HCT116 (cell line): ENCODE results near the gene MLLT3. TPM values are rescaled to one million over a fixed set of nuclear protein-coding genes. Genes with fewer than 3 reads are reported as not detected.

ENCODE experiments used
- ATAC-seq: fragments of 200-7000 bp; cut with Tn5 transposase; 2 replicates; pipeline ENCODE4 v1.9.1; 2020; ENCODE audit warnings: mild to moderate bottlenecking, moderate library complexity
- BruUV-seq: library from RNA; stranded (reverse); fragments of 400-500 nt; replicated peaks from 2 replicates; lab custom pipeline; 2021; lab: Mats Ljungman, UMichigan
- CTCF ChIA-PET: fragments of 300-600 bp; sonication (Branson Sonifier 250); formaldehyde crosslinking; loops from one replicate; lab custom pipeline; 2021; ENCODE audit warnings: antibody characterized with exemption; lab: Charles Lee
- POLR2A ChIA-PET: fragments of 300-600, 350-600 bp; sonication (Branson Sonifier 250); formaldehyde crosslinking; loops from one replicate; lab custom pipeline; 2021; ENCODE audit warnings: antibody characterized with exemption; lab: Charles Lee
- RAD21 ChIA-PET, 2 experiments: fragments of 300-600 bp; sonication (Branson Sonifier 250); formaldehyde crosslinking; loops; one replicate each; lab custom pipeline; 2023; ENCODE audit warnings: low total read pairs in 2 of 2; ENCODE audit not compliant: uncharacterized antibody in 2 of 2, unreplicated experiment in 2 of 2, low non-redundant PET in 1 of 2; lab: Charles Lee
- DNase-seq: peaks from one replicate; pipeline ENCODE4 v3.0.0-alpha.2; 2010; ENCODE audit warnings: low read depth, low spot score
- H2AFZ ChIP-seq: fragments of 200-600 bp; shearing (Covaris generic), sonication (generic); 2 replicates; pipeline ENCODE4 v1.6.1; 2017; ENCODE audit warnings: low read depth, mixed run types, mixed read lengths, antibody characterized with exemption, low read length; ENCODE audit not compliant: poor library complexity, severe bottlenecking
- H3K27ac ChIP-seq: 2 replicates; pipeline ENCODE4 v1.5.1; 2012; ENCODE audit warnings: low read depth, low read length
- H3K27me3 ChIP-seq: fragments of 200-600 bp; sonication (generic); 2 replicates; pipeline ENCODE4 v1.6.1; 2016; ENCODE audit warnings: mixed run types, low read length, mixed read lengths; ENCODE audit not compliant: insufficient read depth
- H3K36me3 ChIP-seq, 2 experiments: fragments of 200-500 bp in 1 of 2; fragments of 200-600 bp in 1 of 2; sonication (Bioruptor generic) in 1 of 2; sonication (generic) in 1 of 2; 2 replicates each; pipeline versions ENCODE4 v1.5.1 to v1.6.1; 2014 to 2016; ENCODE audit warnings: low read length in 2 of 2, inconsistent platforms in 1 of 2, mixed read lengths in 1 of 2, mixed run types in 1 of 2; ENCODE audit not compliant: insufficient read depth in 2 of 2, control insufficient read depth in 1 of 2
- H3K4me1 ChIP-seq, 2 experiments: fragments of 200-600 bp in 1 of 2; sonication (generic) in 1 of 2; 2 replicates each; pipeline versions ENCODE4 v1.5.1 to v1.6.1; 2012 to 2017; ENCODE audit warnings: low read length in 2 of 2, inconsistent platforms in 1 of 2, mild to moderate bottlenecking in 1 of 2, mixed read lengths in 1 of 2, mixed run types in 1 of 2, moderate library complexity in 1 of 2; ENCODE audit not compliant: insufficient read depth in 2 of 2, control insufficient read depth in 1 of 2
- H3K4me2 ChIP-seq: fragments of 200-600 bp; sonication (generic); 2 replicates; pipeline ENCODE4 v1.6.1; 2017; ENCODE audit warnings: mixed run types, low read length, mixed read lengths
- H3K4me3 ChIP-seq, 2 experiments: fragments of 200-600 bp in 1 of 2; sonication (generic) in 1 of 2; replicated peaks in 1 of 2; 2 replicates each; pipeline ENCODE4 v1.5.1; 2011 to 2016; ENCODE audit warnings: low read length in 2 of 2, control low read depth in 1 of 2, low read depth in 1 of 2, mild to moderate bottlenecking in 1 of 2, mixed read lengths in 1 of 2, mixed run types in 1 of 2
- H3K79me2 ChIP-seq: fragments of 200-600 bp; sonication (generic); 2 replicates; pipeline ENCODE4 v1.6.1; 2017; ENCODE audit warnings: mild to moderate bottlenecking, mixed run types, low read length, moderate library complexity, mixed read lengths; ENCODE audit not compliant: insufficient read depth
- H3K9ac ChIP-seq: fragments of 200-600 bp; sonication (generic); 2 replicates; pipeline ENCODE4 v1.6.1; 2016; ENCODE audit warnings: low read length, mixed read lengths
- H3K9me2 ChIP-seq: fragments of 200-600 bp; sonication (generic), shearing (Covaris generic); 2 replicates; pipeline ENCODE4 v1.6.1; 2017; ENCODE audit warnings: mixed run types, mild to moderate bottlenecking, moderate library complexity; ENCODE audit not compliant: insufficient read depth
- H3K9me3 ChIP-seq, 2 experiments: fragments of 200-500 bp in 1 of 2; fragments of 200-600 bp in 1 of 2; sonication (Bioruptor generic) in 1 of 2; sonication (generic) in 1 of 2; 2 replicates each; pipeline ENCODE4 v1.6.1; 2014 to 2017; ENCODE audit warnings: low read length in 2 of 2, mixed read lengths in 2 of 2, inconsistent platforms in 1 of 2, low read depth in 1 of 2, mild to moderate bottlenecking in 1 of 2, mixed run types in 1 of 2, moderate library complexity in 1 of 2; ENCODE audit not compliant: control insufficient read depth in 1 of 2, insufficient read depth in 1 of 2
- H4K20me1 ChIP-seq: fragments of 200-600 bp; sonication (generic), shearing (Covaris generic); 2 replicates; pipeline ENCODE4 v1.6.1; 2017; ENCODE audit warnings: mixed run types, mild to moderate bottlenecking, moderate library complexity; ENCODE audit not compliant: insufficient read depth
- CBX3 ChIP-seq: IDR thresholded peaks from 2 replicates; pipeline ENCODE4 v1.6.1; 2012; ENCODE audit warnings: low read depth
- ELF1 ChIP-seq: IDR thresholded peaks from 2 replicates; pipeline ENCODE4 v1.6.1; 2012; ENCODE audit warnings: low read depth, borderline replicate concordance
- EZH2 ChIP-seq: fragments of 200-600 bp; sonication (generic); IDR thresholded peaks from 2 replicates; pipeline ENCODE4 v1.6.1; 2017; ENCODE audit warnings: antibody characterized with exemption, mixed run types
- EZH2phosphoT487 ChIP-seq: fragments of 200-600 bp; IDR thresholded peaks from 2 replicates; pipeline ENCODE4 v1.6.1; 2018; ENCODE audit warnings: antibody characterized with exemption, borderline replicate concordance
- FOSL1 ChIP-seq: IDR thresholded peaks from 2 replicates; pipeline ENCODE4 v1.6.1; 2012; ENCODE audit warnings: low read depth
- MAX ChIP-seq: IDR thresholded peaks from 2 replicates; pipeline ENCODE4 v1.6.1; 2012
- POLR2AphosphoS5 ChIP-seq: IDR thresholded peaks from 2 replicates; pipeline ENCODE4 v1.6.1; 2011; ENCODE audit warnings: mild to moderate bottlenecking, low read depth, low read length, moderate library complexity
- RAD21 ChIP-seq: IDR thresholded peaks from 2 replicates; pipeline ENCODE4 v1.6.1; 2012; ENCODE audit warnings: low read depth, mild to moderate bottlenecking
- REST ChIP-seq: IDR thresholded peaks from 2 replicates; pipeline ENCODE4 v1.6.1; 2012; ENCODE audit warnings: low read depth
- ZBTB33 ChIP-seq: IDR thresholded peaks from 2 replicates; pipeline ENCODE4 v1.6.1; 2011; ENCODE audit warnings: mild to moderate bottlenecking, low read length, moderate library complexity; ENCODE audit not compliant: insufficient replicate concordance; ENCODE audit errors: extremely low read depth
- ZFX ChIP-seq: fragments of 450-650 bp; IDR thresholded peaks from 2 replicates; pipeline ENCODE4 v1.6.1; 2017
- ZNF274 ChIP-seq: fragments of 200-500 bp; sonication (Bioruptor generic); IDR thresholded peaks from 2 replicates; pipeline ENCODE4 v1.6.1; 2014; ENCODE audit warnings: mild to moderate bottlenecking, low read depth, low read length, inconsistent platforms
- intact Hi-C: fragments of 100-400 bp; cut with micrococcal nuclease; formaldehyde crosslinking; loops from 2 replicates; pipeline ENCODE4 v1.10.0; 2022
- total RNA-seq: library from RNA; stranded (reverse); gene quantifications from one replicate; pipeline ENCODE4 v1.2.1, GENCODE V29; 2021; ENCODE audit not compliant: unreplicated experiment

Gene MLLT3
- total RNA-seq, 1 experiment from 2014 or later: 4.3 TPM

GRCh38 chr9:20402273-20402875, 219.9 kb downstream of the MLLT3 start:
- no peak for ATAC-seq
- POLR2A ChIA-PET: no interaction called here
- Histone ChIP-seq H3K4me1 (no peaks in the 10 kb centered on the region), H3K79me2 (no peaks in the 10 kb centered on the region), H3K9me2 (no peaks in the 10 kb centered on the region), H4K20me1 (no peaks in the 10 kb centered on the region), H3K4me3 (no peak overlapping the region), H3K9ac (no peak overlapping the region), H3K27me3 (0 out of 2 replicates have a peak, but pooled peaks cover 6% of the 10 kb centered on the region), H3K4me2 (no peak overlapping the region), H2AFZ (no peak overlapping the region), H3K9me3 (no peaks in the 10 kb centered on the region), H3K36me3 (no peaks in the 10 kb centered on the region), H3K27ac (no peak overlapping the region)
- BruUV-seq: no TSS peak
- intact Hi-C loops: no loop called here
- no peak for TF ChIP-seq ZBTB33
- TF ChIP-seq POLR2AphosphoS5: no peak
- no peak for TF ChIP-seq ELF1
- no peak for TF ChIP-seq ZNF274
- TF ChIP-seq RAD21: no peak
- no peak for TF ChIP-seq ZFX
- TF ChIP-seq FOSL1: no peak
- TF ChIP-seq MAX: no peak
- no peak for TF ChIP-seq EZH2
- no peak for TF ChIP-seq EZH2phosphoT487
- TF ChIP-seq REST: no peak
- TF ChIP-seq CBX3: no peak
- RAD21 ChIA-PET: no interaction called here
- CTCF ChIA-PET: no interaction called here
- DNase-seq: no peak
